ENCODE results near the gene APOL4. TPM values are rescaled to one million over a fixed set of nuclear protein-coding genes. Genes with fewer than 3 reads are reported as not detected.

APOL4 gene
- total RNA-seq, 1 donor from 2014 or later, result not detected

GRCh38 chr22:36199001-36199551 lies 2.5 kb downstream of the APOL4 start:
- no peak overlapping the region for H3K4me3 Mint-ChIP-seq (ENCODE audit: unreplicated experiment)
- no peaks in the 10 kb centered on the region for H3K36me3 Mint-ChIP-seq (ENCODE audit: low read depth, unreplicated experiment)
- H3K9me3 Mint-ChIP-seq (ENCODE audit: unreplicated experiment), result no peaks in the 10 kb centered on the region
- H3K4me1 Mint-ChIP-seq (ENCODE audit: low read depth, unreplicated experiment), result peaks cover 18% of the 10 kb centered on the region
- TF ChIP-seq CTCF (IDR thresholded peaks at IDR 0.05; ENCODE audit: insufficient read depth, low read depth, low read length) (no peak), EZH2 (IDR thresholded peaks at IDR 0.05; ENCODE audit: insufficient read depth, low read length) (no peak)
- no peak overlapping the region for H3K27ac Mint-ChIP-seq (ENCODE audit: unreplicated experiment)
- H4K20me1 ChIP-seq (ENCODE audit: insufficient read depth, low read length), result no peaks in the 10 kb centered on the region
- H3K36me3 ChIP-seq (ENCODE audit: insufficient read depth, low read length), result no peaks in the 10 kb centered on the region
- peaks cover 24% of the 10 kb centered on the region for H3K27me3 Mint-ChIP-seq (ENCODE audit: low read depth, unreplicated experiment)
- no peak overlapping the region for H2AFZ ChIP-seq (ENCODE audit: low read depth, low read length)
- H3K4me3 ChIP-seq (ENCODE audit: insufficient read depth, low read depth, low read length), result no peak overlapping the region
- H3K4me2 ChIP-seq (ENCODE audit: low read length), result no peak overlapping the region
- H3K4me1 ChIP-seq (ENCODE audit: insufficient read depth, low read length), result peaks cover 13% of the 10 kb centered on the region
- FAIRE-seq (no peak), DNase-seq (ENCODE audit: low read depth) (no peak)
- H3K9ac ChIP-seq (ENCODE audit: low read length), result no peak overlapping the region
- H3K27me3 ChIP-seq (ENCODE audit: insufficient read depth, low read length), result no peaks in the 10 kb centered on the region
- H3K9me3 ChIP-seq (ENCODE audit: insufficient read depth, low read depth, low read length), result no peaks in the 10 kb centered on the region
- no peak overlapping the region for H3K27ac ChIP-seq (ENCODE audit: low read depth, low read length)
- no peaks in the 10 kb centered on the region for H3K79me2 ChIP-seq (ENCODE audit: insufficient read depth, low read length)

- FAIRE-seq (no peak), DNase-seq (ENCODE audit: low read depth) (no peak)
- no peak overlapping the region for H3K9ac ChIP-seq (ENCODE audit: low read length)
- no peaks in the 10 kb centered on the region for H3K36me3 ChIP-seq (ENCODE audit: insufficient read depth, low read length)
- H3K4me3 ChIP-seq (ENCODE audit: insufficient read depth, low read depth, low read length), result no peak overlapping the region
- H3K27me3 ChIP-seq (ENCODE audit: insufficient read depth, low read length), result peaks cover 3% of the 10 kb centered on the region
- no peaks in the 10 kb centered on the region for H3K79me2 ChIP-seq (ENCODE audit: insufficient read depth, low read length)
- no peak overlapping the region for H2AFZ ChIP-seq (ENCODE audit: low read depth, low read length)
- no peaks in the 10 kb centered on the region for H4K20me1 ChIP-seq (ENCODE audit: insufficient read depth, low read length)
- no peak overlapping the region for H3K27ac Mint-ChIP-seq (ENCODE audit: unreplicated experiment)
- H3K4me1 Mint-ChIP-seq (ENCODE audit: low read depth, unreplicated experiment), result peaks cover 18% of the 10 kb centered on the region
- no peak overlapping the region for H3K4me2 ChIP-seq (ENCODE audit: low read length)
- no peak overlapping the region for H3K27ac ChIP-seq (ENCODE audit: low read depth, low read length)
- H3K27me3 Mint-ChIP-seq (ENCODE audit: low read depth, unreplicated experiment), result peaks cover 22% of the 10 kb centered on the region
- no peaks in the 10 kb centered on the region for H3K9me3 ChIP-seq (ENCODE audit: insufficient read depth, low read depth, low read length)
- no peaks in the 10 kb centered on the region for H3K9me3 Mint-ChIP-seq (ENCODE audit: unreplicated experiment)
- H3K4me3 Mint-ChIP-seq (ENCODE audit: unreplicated experiment), result no peak overlapping the region
- peaks cover 13% of the 10 kb centered on the region for H3K4me1 ChIP-seq (ENCODE audit: insufficient read depth, low read length)
- TF ChIP-seq CTCF (IDR thresholded peaks at IDR 0.05; ENCODE audit: insufficient read depth, low read depth, low read length) (no peak), EZH2 (IDR thresholded peaks at IDR 0.05; ENCODE audit: insufficient read depth, low read length) (no peak)
- no peaks in the 10 kb centered on the region for H3K36me3 Mint-ChIP-seq (ENCODE audit: low read depth, unreplicated experiment)
Measured at GRCh38 chr22:36198536-36198935, 3.1 kb downstream of the APOL4 start.

GRCh38 chr22:36197514-36198146 lies 4.0 kb downstream of the APOL4 start:
- FAIRE-seq, result no peak
- H3K27me3 ChIP-seq (ENCODE audit: insufficient read depth, low read length), result peaks cover 4% of the 10 kb centered on the region
- peaks cover 13% of the 10 kb centered on the region for H3K4me1 ChIP-seq (ENCODE audit: insufficient read depth, low read length)
- no peaks in the 10 kb centered on the region for H4K20me1 ChIP-seq (ENCODE audit: insufficient read depth, low read length)
- H2AFZ ChIP-seq (ENCODE audit: low read depth, low read length), result peak overlapping the region; percentile 28
- no peak overlapping the region for H3K4me3 ChIP-seq (ENCODE audit: insufficient read depth, low read depth, low read length)
- Mint-ChIP-seq H3K4me1 (ENCODE audit: low read depth, unreplicated experiment) (peaks cover 18% of the 10 kb centered on the region), H3K27ac (ENCODE audit: unreplicated experiment) (no peak overlapping the region), H3K36me3 (ENCODE audit: low read depth, unreplicated experiment) (no peaks in the 10 kb centered on the region), H3K4me3 (ENCODE audit: unreplicated experiment) (no peak overlapping the region), H3K27me3 (ENCODE audit: low read depth, unreplicated experiment) (peaks cover 18% of the 10 kb centered on the region), H3K9me3 (ENCODE audit: unreplicated experiment) (no peaks in the 10 kb centered on the region)
- H3K36me3 ChIP-seq (ENCODE audit: insufficient read depth, low read length), result no peaks in the 10 kb centered on the region
- no peak for TF ChIP-seq CTCF (IDR thresholded peaks at IDR 0.05; ENCODE audit: insufficient read depth, low read depth, low read length)
- H3K27ac ChIP-seq (ENCODE audit: low read depth, low read length), result no peak overlapping the region
- no peaks in the 10 kb centered on the region for H3K9me3 ChIP-seq (ENCODE audit: insufficient read depth, low read depth, low read length)
- DNase-seq (ENCODE audit: low read depth), result no peak
- H3K79me2 ChIP-seq (ENCODE audit: insufficient read depth, low read length), result no peaks in the 10 kb centered on the region
- H3K9ac ChIP-seq (ENCODE audit: low read length), result no peak overlapping the region
- peak overlapping the region; percentile 23 for H3K4me2 ChIP-seq (ENCODE audit: low read length)

Data from astrocyte (in vitro differentiated cells and primary cell).